Spleen (tissue), 7 donors: ENCODE measurements around the gene KIAA0825.

Source experiments
- CTCF ChIP-seq, 11 experiments: fragments of 200-600 bp in 7 of 11; fragments of 450-650 bp in 4 of 11; sonication (generic) in 4 of 11; IDR thresholded peaks in 8 of 11; conservative IDR thresholded peaks in 3 of 11; 1 replicate in 7 of 11; 2 replicates in 4 of 11; pipeline versions ENCODE4 v1.4.0 to v1.8.0; 2016 to 2021; ENCODE audit warnings: antibody characterized with exemption in 11 of 11, inconsistent platforms in 4 of 11, mild to moderate bottlenecking in 1 of 11
- POLR2A ChIP-seq, 3 donors: fragments of 450-650 bp; IDR thresholded peaks; one replicate each; pipeline ENCODE4 v1.5.1; 2017; ENCODE audit warnings: antibody characterized with exemption in 3 of 3, mild to moderate bottlenecking in 1 of 3
- donor health status: DM: no; HTN: no; CAD: no; lungs with moderate emphysema.
- donor health status: DM: no; HTN: no; CAD: no.
- donor health status: DM: no; HTN: no; CAD: no.

DNA sequence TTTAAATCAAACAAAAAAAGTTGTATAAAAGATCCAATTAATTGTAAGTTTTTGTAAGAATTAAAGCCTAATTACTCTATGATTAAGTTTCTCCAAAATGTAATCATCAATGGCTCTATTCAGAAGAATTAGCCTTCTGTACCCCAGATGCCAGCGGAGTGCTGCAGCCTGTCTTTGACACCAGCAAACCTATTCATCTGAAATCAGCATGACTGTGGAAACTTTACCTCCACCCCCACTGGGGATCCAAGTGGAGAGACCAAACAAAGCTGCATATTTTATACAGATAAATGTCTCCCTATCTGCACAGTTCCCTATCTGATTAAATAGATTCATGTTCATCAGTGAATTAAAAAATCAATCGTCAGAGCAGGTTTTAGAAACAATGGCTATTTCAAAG, 426.8 kb downstream of the KIAA0825 start:
- TF ChIP-seq CTCF (IDR thresholded peaks at IDR 0.05 in 8 of 11, conservative IDR thresholded peaks at IDR 0.05 in 3 of 11), result no peak
- TF ChIP-seq POLR2A (IDR thresholded peaks at IDR 0.05), result no peak
